GM19025 (cell line): ENCODE measurements around the gene ERBB4.

Experiments
- ATAC-seq: cut with Tn5 transposase; IDR thresholded peaks from one replicate; pipeline ENCODE4 v1.9.1; 2021; ENCODE audit warnings: mild to moderate bottlenecking, low read depth, moderate library complexity; ENCODE audit not compliant: unreplicated experiment

The ERBB4 gene

DNA sequence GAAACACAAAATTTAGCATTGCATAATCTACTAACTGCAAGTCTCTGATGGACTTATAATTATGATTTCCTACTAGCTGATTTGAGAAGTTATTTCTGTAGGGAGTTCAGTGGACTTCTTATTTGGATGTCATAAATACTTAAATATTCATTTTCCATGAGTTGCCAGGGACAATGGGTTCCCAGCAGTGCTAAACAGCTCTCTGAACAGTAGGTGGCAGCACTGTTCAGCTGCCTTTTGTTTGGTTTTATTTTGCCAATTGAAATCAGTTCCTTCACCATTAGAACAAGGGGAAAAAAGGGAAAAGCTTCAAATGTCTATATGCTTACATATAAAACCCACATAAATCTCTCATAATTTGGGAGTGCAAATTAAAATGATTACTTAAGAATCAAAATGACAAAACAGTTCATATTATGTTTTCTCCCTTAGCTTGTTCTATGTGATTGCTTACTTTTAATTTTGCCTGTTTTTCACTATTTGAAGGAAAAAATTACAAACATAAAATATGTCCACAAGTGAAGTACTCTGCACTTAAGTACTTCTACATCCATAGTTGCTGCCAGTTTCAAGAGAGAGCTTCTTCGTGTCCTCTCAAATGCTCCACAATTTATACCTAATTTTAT lies 1083.3 kb downstream of the ERBB4 start:
- peak; percentile 57 for ATAC-seq

GRCh38 chr2:211454679-211455078 lies 1083.9 kb downstream of the ERBB4 start:
- ATAC-seq = no peak

GRCh38 chr2:211453311-211453887 lies 1085.2 kb downstream of the ERBB4 start:
- no peak for ATAC-seq

- ATAC-seq = no peak
These were observed 1087.0 kb downstream of the ERBB4 start for GRCh38 chr2:211451642-211452041.

DNA sequence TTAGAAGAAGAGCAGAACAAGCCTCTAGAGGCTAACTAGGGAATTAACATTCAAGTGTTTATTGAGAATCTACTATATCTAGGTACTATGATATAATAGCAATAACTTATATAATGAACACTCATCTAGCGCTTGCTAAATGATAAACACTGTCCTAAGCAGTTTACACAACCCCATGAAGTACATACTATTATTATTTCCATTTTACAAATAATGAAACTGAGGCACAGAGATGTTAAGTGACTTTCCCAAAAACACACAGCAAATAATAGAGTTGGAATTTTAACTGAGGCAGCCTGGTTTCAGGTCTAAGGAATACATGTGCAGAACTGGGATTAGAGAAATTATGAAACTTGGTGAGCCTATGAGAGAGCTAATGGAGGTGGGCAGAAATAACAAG lies 1088.8 kb downstream of the ERBB4 start:
- ATAC-seq = no peak

- ATAC-seq = no peak
These were observed 1091.1 kb downstream of the ERBB4 start for GRCh38 chr2:211447548-211447947.

DNA sequence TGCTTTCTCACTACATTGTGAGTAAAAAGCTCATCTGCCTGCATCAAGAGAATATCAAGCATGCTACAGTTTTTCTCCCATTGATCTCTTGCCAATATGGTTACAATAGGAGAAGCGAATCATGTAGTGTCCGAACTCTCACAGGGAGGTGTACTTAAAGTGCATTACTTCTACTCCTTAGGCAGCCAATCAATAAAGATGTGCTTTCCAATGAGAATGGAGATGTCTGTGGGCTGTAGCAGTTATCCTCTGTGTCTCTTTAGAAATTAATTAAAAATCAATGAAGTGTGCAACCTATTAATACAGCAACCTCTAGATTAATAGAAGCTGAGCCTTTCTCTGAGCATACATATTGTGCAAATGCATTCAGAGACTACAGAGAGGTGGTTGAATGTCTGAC lies 1098.5 kb downstream of the ERBB4 start:
- no peak for ATAC-seq

DNA sequence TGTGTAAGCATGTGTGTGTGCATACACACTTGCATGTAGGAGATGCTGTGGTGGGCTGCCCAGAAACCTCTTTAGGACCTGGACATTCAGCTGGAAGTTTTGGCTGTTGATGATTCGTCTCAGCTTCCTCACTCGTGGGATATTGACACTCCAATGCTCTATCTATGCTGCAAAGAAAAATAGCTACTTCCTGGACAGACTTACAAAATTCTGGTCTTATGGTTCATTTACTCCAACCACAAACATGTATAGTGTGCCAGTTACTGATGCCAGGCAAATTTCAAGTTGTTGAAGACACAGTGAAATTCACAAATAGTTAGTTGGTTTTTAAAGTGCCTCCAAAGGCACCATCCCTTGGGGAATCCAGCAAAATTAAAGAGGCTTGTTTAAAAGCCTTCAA lies 1099.6 kb downstream of the ERBB4 start:
- ATAC-seq = no peak

GRCh38 chr2:211437396-211437795 lies 1101.2 kb downstream of the ERBB4 start:
- ATAC-seq = no peak

GRCh38 chr2:211436182-211436581 lies 1102.4 kb downstream of the ERBB4 start:
- ATAC-seq = no peak

- no peak for ATAC-seq
These were observed 1103.3 kb downstream of the ERBB4 start for GRCh38 chr2:211435331-211435730.

GRCh38 chr2:211434773-211435172 lies 1103.8 kb downstream of the ERBB4 start:
- ATAC-seq = no peak

- no peak for ATAC-seq
These were observed 1109.2 kb downstream of the ERBB4 start for GRCh38 chr2:211429256-211429920.

- no peak for ATAC-seq
These were observed 1112.4 kb downstream of the ERBB4 start for GRCh38 chr2:211426240-211426639.

DNA sequence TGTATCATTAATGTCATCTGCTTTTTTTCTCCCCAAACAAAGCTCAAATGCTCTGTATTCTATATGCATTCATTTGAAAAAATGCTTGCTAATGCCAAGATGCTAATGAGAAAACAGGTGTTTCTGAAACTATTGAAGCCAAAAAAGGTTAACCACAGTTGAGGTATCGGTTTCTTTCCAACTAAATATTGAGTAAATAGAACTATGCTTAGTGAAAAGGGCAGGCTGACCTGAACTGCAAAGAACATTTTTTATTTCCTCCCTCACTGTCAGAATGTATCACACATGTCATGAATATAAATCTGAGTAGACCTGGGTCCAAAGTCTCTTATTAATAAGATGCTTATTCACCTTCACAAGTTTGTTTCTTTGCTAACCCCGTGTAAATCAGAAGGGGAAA lies 1115.6 kb downstream of the ERBB4 start:
- no peak for ATAC-seq

- ATAC-seq = no peak
These were observed 1121.1 kb downstream of the ERBB4 start for GRCh38 chr2:211417544-211417943.

GRCh38 chr2:211416373-211416772 lies 1122.2 kb downstream of the ERBB4 start:
- ATAC-seq = no peak

DNA sequence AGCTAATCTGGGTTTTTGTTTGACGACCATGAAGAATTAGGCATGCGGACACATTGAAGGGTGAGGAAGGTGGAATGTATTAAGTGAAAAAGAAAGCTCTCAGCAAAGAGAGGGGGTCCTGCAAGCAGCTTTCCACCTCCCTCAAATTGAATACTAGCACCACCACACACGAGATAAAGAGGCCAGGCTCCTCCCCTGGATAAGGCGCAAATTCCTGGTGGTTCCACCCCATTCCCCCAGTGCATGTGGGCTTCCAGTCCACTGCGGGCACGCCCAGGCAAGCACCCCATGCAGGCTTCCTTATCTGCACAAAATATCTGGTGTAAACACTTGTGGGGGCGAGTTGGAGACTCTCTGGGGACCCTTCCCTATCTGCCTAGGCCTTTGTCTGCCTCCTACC lies 1124.9 kb downstream of the ERBB4 start:
- ATAC-seq = no peak

DNA sequence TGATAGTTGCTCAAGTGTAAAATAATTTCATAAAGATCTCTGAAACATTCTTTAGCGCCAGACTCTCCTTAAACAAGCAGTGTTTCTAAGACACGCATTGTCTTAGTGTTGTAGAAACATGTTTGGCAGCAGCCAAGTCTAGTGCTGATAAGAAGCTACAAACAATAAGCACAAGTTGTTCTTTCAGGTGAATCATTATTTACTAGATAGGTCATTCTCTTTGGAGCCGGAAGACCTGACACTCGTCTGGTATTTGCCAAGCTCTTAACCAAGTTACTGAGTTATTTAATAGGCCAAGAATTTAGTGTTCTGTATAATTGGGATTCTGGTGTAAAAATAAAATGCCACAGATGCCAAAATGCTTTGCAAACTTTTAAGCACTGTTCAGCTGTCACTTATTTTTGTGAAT lies 1130.1 kb downstream of the ERBB4 start:
- ATAC-seq = no peak

DNA sequence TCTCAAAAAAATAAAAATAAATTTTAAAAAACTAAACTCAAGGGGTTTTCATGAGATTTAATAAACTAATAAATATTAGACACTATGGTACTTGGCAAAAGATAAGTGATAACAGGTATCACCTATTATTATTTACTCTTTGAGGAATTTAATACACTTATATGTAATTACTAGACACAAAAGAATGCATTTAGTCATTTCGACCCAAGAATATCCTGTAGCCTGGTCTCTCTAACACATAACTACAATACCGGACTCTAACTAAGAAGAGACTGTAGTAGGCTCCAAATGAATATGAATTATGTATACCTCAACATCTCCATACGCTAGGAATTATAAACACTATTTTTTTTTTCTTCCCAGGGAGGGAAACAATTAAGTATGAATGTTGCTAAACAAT lies 1131.5 kb downstream of the ERBB4 start:
- no peak for ATAC-seq

DNA sequence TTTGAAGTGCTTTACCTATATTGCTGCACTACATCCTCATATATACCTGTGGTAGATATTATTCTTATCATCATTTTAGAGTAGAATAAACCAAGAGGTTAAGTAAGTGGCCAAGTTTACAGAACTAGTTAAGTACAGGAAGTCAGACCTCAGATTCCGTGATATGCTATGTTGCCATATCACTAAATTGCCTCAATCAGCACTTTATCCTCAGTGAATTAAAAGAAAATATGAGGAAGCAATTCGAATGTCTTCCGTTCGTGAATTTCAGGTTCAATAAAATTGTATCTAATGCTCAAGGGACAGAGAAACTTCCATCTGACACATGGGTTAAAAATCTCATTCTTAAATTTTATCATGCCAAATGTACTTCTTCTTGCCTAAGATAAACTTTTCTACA lies 1133.6 kb downstream of the ERBB4 start:
- no peak for ATAC-seq

DNA sequence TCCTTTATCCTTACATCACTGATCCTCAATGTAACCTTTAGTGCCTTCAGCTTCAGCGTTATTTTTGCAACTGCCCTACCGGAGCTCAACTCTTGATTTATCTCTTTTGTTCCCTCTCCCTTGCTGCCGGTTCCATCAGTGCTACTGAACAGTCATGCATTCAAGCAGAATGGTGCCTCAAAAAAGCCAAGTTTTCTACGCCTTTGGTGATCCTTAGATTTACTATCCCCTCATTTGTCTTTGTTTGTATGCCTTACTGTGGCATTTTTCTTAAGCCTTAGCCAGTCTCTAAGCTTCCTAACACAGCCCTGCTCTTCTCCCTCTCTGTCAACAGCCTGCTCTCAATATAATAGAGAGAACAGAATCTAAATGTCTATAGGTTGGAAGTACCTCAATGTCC lies 1134.5 kb downstream of the ERBB4 start:
- ATAC-seq = no peak
